PC-3 (cell line): ENCODE results near the gene GPX4.

Experiments used
- CTCF ChIP-seq: fragments of 300-600 bp; sonication (generic); conservative IDR thresholded peaks from 2 replicates; pipeline ENCODE4 v1.5.1; 2017; ENCODE audit warnings: antibody characterized with exemption, low read depth, mild to moderate bottlenecking, low read length
- EZH2 ChIP-seq: fragments of 300-600 bp; sonication (generic); IDR thresholded peaks from one replicate; pipeline ENCODE4 v1.6.1; 2017; ENCODE audit warnings: antibody characterized with exemption, mild to moderate bottlenecking, low read length; ENCODE audit not compliant: unreplicated experiment
- EZH2phosphoT487 ChIP-seq: fragments of 300-600 bp; sonication (generic); IDR thresholded peaks from 2 replicates; pipeline ENCODE4 v1.6.1; 2018; ENCODE audit warnings: mild to moderate bottlenecking, antibody characterized with exemption, low read length, borderline replicate concordance

DNA sequence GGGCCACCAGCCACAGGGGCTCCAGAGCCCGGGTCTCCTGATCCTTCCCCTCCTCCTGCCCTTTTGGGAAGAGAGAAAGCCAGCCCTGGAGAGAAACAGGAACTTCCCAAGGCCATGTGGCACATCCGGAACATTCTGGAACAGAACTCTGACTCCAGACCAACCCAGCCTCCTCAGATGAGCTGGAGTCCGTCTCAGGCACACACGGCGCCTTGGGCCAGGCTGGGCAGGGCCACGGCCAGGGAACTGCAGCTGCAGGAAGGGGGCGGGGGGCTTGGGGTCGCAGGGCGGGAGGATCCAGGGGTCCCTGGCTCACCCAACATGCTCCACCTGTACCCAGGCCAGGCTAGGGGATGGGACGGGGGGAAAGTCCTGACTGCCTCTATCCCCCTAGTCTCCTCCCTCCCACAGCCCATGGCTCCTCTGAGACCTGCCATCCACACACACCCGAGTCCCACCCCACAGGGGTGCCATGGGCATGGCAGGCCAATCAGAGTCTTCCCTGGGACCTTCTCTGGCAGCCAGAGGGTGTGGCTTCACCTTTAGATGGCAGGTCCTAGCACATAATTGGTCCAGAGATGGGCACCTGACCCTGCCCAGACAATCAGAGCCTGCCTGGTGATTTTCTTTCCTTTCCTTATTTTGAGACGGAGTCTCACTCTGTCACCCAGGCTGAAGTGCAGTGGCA, 47.4 kb downstream of the GPX4 start:
- no peak for TF ChIP-seq CTCF
- TF ChIP-seq EZH2, result no peak
- TF ChIP-seq EZH2phosphoT487, result no peak
